ENCODE measurements around the gene ADAMTSL3.
"Not testable (repeated sequence)": the region's sequence is repeated elsewhere in the genome, so short reads cannot be mapped to it uniquely, and the experiment has no call there.

ADAMTSL3 gene

GRCh38 chr15:84079885-84080777, 426.2 kb downstream of the ADAMTSL3 start:
- H3K27me3 ChIP-seq (replicated peaks; ENCODE audit: control insufficient read depth, insufficient read depth, low read length), result no peaks in the 10 kb centered on the region
- no peak for TF ChIP-seq CTCF (IDR thresholded peaks at IDR 0.05; ENCODE audit: insufficient read depth, low read length, poor library complexity, severe bottlenecking)
- H3K4me3 ChIP-seq (replicated peaks; ENCODE audit: low read depth, low read length), result peak overlapping the region; percentile 81
- DNase-seq (ENCODE audit: extremely low read depth, insufficient read length), result peak; percentile 63
- no peaks in the 10 kb centered on the region; the same call in 1 of the 2 replicates for H3K36me3 ChIP-seq (ENCODE audit: control insufficient read depth, insufficient read depth, low read length)

GRCh38 chr15:84080778-84081084, 426.8 kb downstream of the ADAMTSL3 start:
- peak overlapping the region; percentile 81 for H3K4me3 ChIP-seq (replicated peaks; ENCODE audit: low read depth, low read length)
- not testable (repeated sequence) for H3K36me3 ChIP-seq (ENCODE audit: control insufficient read depth, insufficient read depth, low read length); H3K27me3 ChIP-seq (replicated peaks; ENCODE audit: control insufficient read depth, insufficient read depth, low read length); DNase-seq (ENCODE audit: extremely low read depth, insufficient read length)

GRCh38 chr15:84081391-84082168, 427.7 kb downstream of the ADAMTSL3 start:
- H3K4me3 ChIP-seq (replicated peaks; ENCODE audit: low read depth, low read length), result no peak overlapping the region
- no peak for TF ChIP-seq CTCF (IDR thresholded peaks at IDR 0.05; ENCODE audit: insufficient read depth, low read length, poor library complexity, severe bottlenecking)
- DNase-seq (ENCODE audit: extremely low read depth, insufficient read length), result no peak
- no peaks in the 10 kb centered on the region for H3K27me3 ChIP-seq (replicated peaks; ENCODE audit: control insufficient read depth, insufficient read depth, low read length)
- no peaks in the 10 kb centered on the region; the same call in 1 of the 2 replicates for H3K36me3 ChIP-seq (ENCODE audit: control insufficient read depth, insufficient read depth, low read length)

GRCh38 chr15:84082739-84083138, 428.8 kb downstream of the ADAMTSL3 start:
- Histone ChIP-seq H3K27me3 (replicated peaks; ENCODE audit: control insufficient read depth, insufficient read depth, low read length) (no peaks in the 10 kb centered on the region), H3K36me3 (ENCODE audit: control insufficient read depth, insufficient read depth, low read length) (no peaks in the 10 kb centered on the region; the same call in 1 of the 2 replicates), H3K4me3 (replicated peaks; ENCODE audit: low read depth, low read length) (no peak overlapping the region)
- DNase-seq (ENCODE audit: extremely low read depth, insufficient read length), result no peak
- no peak for TF ChIP-seq CTCF (IDR thresholded peaks at IDR 0.05; ENCODE audit: insufficient read depth, low read length, poor library complexity, severe bottlenecking)

GRCh38 chr15:84086071-84086470, 432.1 kb downstream of the ADAMTSL3 start:
- not testable (repeated sequence) for H3K4me3 ChIP-seq (replicated peaks; ENCODE audit: low read depth, low read length); H3K36me3 ChIP-seq (ENCODE audit: control insufficient read depth, insufficient read depth, low read length); H3K27me3 ChIP-seq (replicated peaks; ENCODE audit: control insufficient read depth, insufficient read depth, low read length); DNase-seq (ENCODE audit: extremely low read depth, insufficient read length)

All from GM06990 (cell line).